ENCODE results near the gene TSPAN14. TPM values are rescaled to one million over a fixed set of nuclear protein-coding genes. Genes with fewer than 3 reads are reported as not detected.

Gene TSPAN14
- total RNA-seq, 1 experiment from 2014 or later: 46.8 TPM

DNA sequence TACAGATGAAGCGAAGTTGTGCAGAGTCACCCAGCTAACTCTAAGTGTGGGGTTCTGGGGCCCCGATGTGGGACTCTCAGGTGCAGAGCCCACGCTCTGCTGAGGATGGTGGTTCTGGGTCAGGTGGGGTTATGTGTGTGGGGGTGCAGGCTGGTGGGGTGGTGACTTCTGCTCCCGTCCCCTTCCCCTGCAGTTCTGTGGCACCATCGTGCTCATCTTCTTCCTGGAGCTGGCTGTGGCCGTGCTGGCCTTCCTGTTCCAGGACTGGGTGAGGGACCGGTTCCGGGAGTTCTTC is 54.9 kb downstream of the TSPAN14 start:
- H3T11ph ChIP-seq (ENCODE audit: low read length): no peak overlapping the region
- H3K27ac Mint-ChIP-seq: no peak overlapping the region
- whole genome bisulfite sequencing (ENCODE audit: extremely low coverage, insufficient read length, low lambda C conversion rate): no CpG with 5 or more reads among the region's 8 CpGs

More for the DNA sequence above, 54.9 kb downstream of the TSPAN14 start:
- Histone ChIP-seq H4K91ac (ENCODE audit: insufficient read length, low read depth, low read length) (no peak overlapping the region), H2AFZ (ENCODE audit: low read length) (no peak overlapping the region), H3K4me2 (ENCODE audit: insufficient read depth, insufficient read length, low read length) (no peak overlapping the region), H4K8ac (replicated peaks; ENCODE audit: insufficient read length, low read depth, low read length) (no peak overlapping the region), H3K23ac (ENCODE audit: insufficient read length, low read depth, low read length) (no peak overlapping the region), H3K14ac (ENCODE audit: insufficient read depth, low read length) (no peak overlapping the region), H2BK15ac (ENCODE audit: low read depth, low read length) (no peak overlapping the region), H2BK120ac (ENCODE audit: low read depth, low read length, poor library complexity, severe bottlenecking) (no peak overlapping the region), H3K56ac (ENCODE audit: insufficient read length, low read depth, low read length) (no peak overlapping the region), H3K23me2 (ENCODE audit: insufficient read length, low read depth, low read length, poor library complexity, severe bottlenecking) (no peaks in the 10 kb centered on the region), H3K18ac (ENCODE audit: insufficient read length, low read depth, low read length) (no peak overlapping the region), H2AK5ac (ENCODE audit: insufficient read length, low read length) (no peak overlapping the region), H3K9ac (ENCODE audit: extremely low read depth, insufficient read length, low read length) (no peak overlapping the region), H4K20me1 (ENCODE audit: control insufficient read depth, insufficient read depth, insufficient read length) (no peaks in the 10 kb centered on the region), H2BK12ac (ENCODE audit: insufficient read length, low read depth, low read length) (no peak overlapping the region), H4K5ac (ENCODE audit: insufficient read length, low read depth, low read length) (no peak overlapping the region), H2BK5ac (ENCODE audit: insufficient read length, low read length) (no peak overlapping the region), H3K9me3 (ENCODE audit: control insufficient read depth, low read depth, low read length) (no peaks in the 10 kb centered on the region), H3K79me1 (ENCODE audit: insufficient read depth, low read depth, low read length, poor library complexity, severe bottlenecking) (no peaks in the 10 kb centered on the region), H3K4ac (ENCODE audit: low read depth, low read length) (no peak overlapping the region), H2BK20ac (ENCODE audit: low read depth, low read length, poor library complexity, severe bottlenecking) (no peak overlapping the region), H3K27me3 (ENCODE audit: insufficient read depth, low read length) (no peaks in the 10 kb centered on the region), H3K79me2 (ENCODE audit: insufficient read depth, low read length) (no peaks in the 10 kb centered on the region), H3K27ac (ENCODE audit: insufficient read length, low read depth, low read length) (no peak overlapping the region), H3K4me1 (ENCODE audit: insufficient read depth, low read length) (peaks cover 2% of the 10 kb centered on the region; the same call in 1 of the 2 replicates)
- H3K4me3 Mint-ChIP-seq: no peak overlapping the region
- TF ChIP-seq, protein P1, sequence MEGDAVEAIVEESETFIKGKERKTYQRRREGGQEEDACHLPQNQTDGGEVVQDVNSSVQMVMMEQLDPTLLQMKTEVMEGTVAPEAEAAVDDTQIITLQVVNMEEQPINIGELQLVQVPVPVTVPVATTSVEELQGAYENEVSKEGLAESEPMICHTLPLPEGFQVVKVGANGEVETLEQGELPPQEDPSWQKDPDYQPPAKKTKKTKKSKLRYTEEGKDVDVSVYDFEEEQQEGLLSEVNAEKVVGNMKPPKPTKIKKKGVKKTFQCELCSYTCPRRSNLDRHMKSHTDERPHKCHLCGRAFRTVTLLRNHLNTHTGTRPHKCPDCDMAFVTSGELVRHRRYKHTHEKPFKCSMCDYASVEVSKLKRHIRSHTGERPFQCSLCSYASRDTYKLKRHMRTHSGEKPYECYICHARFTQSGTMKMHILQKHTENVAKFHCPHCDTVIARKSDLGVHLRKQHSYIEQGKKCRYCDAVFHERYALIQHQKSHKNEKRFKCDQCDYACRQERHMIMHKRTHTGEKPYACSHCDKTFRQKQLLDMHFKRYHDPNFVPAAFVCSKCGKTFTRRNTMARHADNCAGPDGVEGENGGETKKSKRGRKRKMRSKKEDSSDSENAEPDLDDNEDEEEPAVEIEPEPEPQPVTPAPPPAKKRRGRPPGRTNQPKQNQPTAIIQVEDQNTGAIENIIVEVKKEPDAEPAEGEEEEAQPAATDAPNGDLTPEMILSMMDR (conservative IDR thresholded peaks at IDR 0.05): no peak
- no peaks in the 10 kb centered on the region for H3K9me3 Mint-ChIP-seq
- H3K27me3 Mint-ChIP-seq (ENCODE audit: low read depth): no peaks in the 10 kb centered on the region
- H3K4me1 Mint-ChIP-seq: peaks cover 11 to 16% of the 10 kb centered on the region in 2 experiments
- no peak for DNase-seq
- H3K36me3 Mint-ChIP-seq (ENCODE audit: insufficient read depth in 1 of 3, low read depth in 3 of 3): peaks cover 17 to 49% (median 29%) of the 10 kb centered on the region in 3 experiments; a peak in 6 of 7 replicates
